Lower leg skin (tissue), 3 donors: Measurements from ENCODE around the gene NCF4.

Source experiments
- CTCF ChIP-seq, 3 donors: fragments of 450-650 bp; IDR thresholded peaks; one replicate each; pipeline ENCODE4 v1.5.1; 2016; ENCODE audit warnings: antibody characterized with exemption in 3 of 3, mild to moderate bottlenecking in 3 of 3, moderate library complexity in 2 of 3
- POLR2A ChIP-seq, 2 donors: fragments of 450-650 bp; IDR thresholded peaks; one replicate each; pipeline ENCODE4 v1.6.1; 2016 to 2017; ENCODE audit warnings: antibody characterized with exemption in 2 of 2, mild to moderate bottlenecking in 1 of 2, moderate library complexity in 1 of 2

- no peak for TF ChIP-seq POLR2A (IDR thresholded peaks at IDR 0.05)
- TF ChIP-seq CTCF (IDR thresholded peaks at IDR 0.05), result no peak
Observed at GRCh38 chr22:36864454-36865215, 3.8 kb downstream of the NCF4 start.
